HCEC 1CT (cell line): ENCODE data around the gene LAMA2.

Source experiments
- DNase-seq: peaks from one replicate; pipeline ENCODE4 v3.0.0-alpha.2; 2017

The LAMA2 gene

DNA sequence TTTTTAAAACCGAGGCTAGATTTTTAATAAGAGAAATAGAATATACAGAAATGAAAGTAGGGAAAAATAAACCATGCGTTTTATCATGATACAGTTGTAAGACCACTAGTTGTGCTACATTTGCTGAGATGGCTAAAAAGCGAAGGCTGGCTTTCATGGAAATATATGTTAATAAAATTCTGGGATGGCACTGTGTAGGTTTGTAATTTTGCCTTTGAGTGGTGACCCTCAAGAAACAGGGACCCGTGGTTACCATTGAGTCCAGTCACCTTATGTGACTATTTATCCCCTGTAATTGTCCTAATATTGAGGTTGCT, 593.3 kb downstream of the LAMA2 start:
- DNase-seq = no peak

DNA sequence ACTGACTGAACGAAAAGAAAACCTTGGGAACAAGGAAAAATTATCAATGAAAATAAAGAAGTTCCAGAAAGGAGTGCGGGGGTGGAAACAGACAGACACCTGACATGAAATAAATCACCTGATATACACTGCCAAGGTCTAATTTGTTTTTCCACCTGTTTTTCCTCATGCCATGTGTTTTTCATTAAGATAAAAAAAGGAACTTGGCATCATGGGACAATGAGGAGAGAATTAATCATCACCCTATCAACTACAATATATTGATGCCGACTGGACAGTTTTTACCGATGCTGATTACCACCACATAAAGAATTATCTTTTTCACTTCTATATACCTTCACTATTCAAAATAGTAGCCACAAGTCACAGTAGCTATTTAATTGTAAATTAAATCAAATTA, 593.9 kb downstream of the LAMA2 start:
- DNase-seq = no peak

DNA sequence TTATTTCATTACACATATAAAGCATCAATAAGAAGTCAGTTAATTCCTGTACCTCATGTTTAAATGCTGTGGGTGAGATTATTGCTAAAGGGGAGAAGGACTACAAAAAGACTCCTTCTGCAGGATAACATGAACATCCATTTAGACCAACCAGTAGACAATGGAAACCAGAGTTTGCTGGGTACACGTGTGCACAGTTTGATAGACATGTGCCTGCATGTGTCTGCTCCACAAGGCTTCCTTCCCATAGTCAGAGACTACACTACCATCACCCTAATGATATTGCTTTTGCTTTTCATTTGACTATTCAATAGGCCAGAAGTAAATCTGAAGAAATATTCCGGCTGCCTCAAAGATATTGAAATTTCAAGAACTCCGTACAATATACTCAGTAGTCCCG, 595.4 kb downstream of the LAMA2 start:
- no peak for DNase-seq

DNA sequence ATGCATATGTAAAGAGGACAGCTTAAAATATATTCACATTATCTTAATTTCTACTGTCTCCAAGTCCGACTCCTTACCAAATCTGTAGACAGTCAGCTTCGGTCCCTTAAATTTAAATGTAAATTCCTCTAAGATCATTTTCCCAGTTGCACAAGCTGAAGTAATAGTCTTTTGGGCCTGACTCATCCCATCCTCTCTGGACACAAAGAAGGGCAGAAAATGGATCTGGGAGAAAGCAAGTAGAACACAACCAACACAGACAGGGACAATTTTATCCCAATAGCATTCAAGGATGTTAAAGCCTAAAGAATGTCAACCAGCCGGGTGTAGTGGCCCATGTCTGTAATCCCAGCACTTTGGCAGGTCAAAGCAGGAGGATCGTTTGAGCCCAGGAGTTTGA, 598.8 kb downstream of the LAMA2 start:
- no peak for DNase-seq

DNA sequence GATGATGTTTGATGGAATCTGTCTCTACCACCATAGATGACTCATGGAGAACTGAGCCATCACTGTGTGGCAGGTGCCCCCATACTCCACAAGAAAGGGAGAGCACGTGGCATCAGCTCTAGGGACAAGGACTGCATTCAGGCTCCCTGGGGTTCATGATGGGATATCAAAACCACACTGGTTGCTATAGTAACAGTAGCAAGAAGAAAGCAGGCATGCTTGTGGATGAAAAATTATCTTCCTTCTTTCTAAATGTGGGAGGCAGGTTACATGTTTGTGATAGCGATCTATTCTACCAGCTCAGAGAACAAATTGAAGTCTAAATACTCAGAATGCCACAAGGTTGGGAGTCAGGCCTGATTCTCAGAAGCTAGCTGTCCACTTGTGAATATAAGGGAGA, 602.8 kb downstream of the LAMA2 start:
- DNase-seq = no peak

DNA sequence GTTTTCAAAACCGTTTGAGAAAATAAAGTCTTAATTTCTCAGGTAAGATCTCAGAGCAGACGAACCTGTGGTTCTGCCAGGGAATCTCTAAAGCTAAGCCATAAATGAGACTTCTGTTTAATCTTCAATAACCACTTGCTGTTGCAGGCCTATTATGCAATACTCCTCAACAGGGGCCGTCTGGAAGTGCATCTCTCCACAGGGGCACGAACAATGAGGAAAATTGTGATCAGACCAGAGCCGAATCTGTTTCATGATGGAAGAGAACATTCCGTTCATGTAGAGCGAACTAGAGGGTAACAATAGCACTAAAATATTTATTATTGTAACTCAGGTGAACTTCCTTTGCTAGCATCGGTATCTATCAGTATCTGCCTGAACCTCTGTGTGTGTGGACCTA, 603.4 kb downstream of the LAMA2 start:
- no peak for DNase-seq

DNA sequence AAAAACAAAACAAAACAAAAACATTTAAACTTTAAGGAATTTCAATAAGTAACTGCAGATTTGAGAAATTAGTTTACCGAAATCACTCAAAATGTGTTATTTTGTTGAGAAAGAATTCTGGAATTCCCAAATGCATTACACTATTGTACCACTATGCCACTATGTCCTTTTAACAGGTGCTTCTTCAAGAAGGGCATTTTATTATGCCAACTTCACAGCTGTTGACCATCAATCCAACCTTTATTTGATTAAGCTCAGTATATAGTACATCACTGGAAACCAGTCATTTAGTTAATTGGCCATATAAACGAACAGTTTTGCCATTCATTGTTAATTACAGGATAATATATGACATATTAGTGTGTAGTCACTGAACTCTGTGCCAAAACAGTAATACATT, 605.4 kb downstream of the LAMA2 start:
- DNase-seq = no peak

DNA sequence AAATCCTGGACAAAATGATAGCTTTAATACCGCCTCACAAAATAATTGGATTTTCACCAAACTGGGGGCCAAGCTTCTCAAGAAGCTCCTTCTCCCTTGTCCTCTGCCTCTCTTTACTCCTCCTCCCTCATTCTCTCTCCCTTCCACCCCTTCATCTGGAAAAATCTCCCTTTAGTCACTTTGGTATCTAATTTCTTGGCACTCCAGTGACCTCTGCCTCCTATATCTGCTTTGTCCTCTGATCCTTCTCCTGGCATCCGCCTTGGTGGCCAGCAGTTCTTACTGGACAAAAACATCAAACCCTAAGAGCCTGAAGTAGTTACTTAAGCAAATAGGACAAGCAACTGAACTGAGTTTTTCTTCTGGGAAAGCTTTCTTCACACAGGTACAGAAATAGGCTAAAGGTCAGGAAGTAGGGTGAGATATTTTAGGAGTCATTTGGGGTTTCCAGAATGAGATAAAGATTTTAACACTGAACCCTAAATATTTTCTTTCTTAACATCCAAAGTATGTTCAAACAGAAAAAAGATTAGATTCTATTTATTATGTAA, 606.4 kb downstream of the LAMA2 start:
- peak; percentile 2 for DNase-seq

DNA sequence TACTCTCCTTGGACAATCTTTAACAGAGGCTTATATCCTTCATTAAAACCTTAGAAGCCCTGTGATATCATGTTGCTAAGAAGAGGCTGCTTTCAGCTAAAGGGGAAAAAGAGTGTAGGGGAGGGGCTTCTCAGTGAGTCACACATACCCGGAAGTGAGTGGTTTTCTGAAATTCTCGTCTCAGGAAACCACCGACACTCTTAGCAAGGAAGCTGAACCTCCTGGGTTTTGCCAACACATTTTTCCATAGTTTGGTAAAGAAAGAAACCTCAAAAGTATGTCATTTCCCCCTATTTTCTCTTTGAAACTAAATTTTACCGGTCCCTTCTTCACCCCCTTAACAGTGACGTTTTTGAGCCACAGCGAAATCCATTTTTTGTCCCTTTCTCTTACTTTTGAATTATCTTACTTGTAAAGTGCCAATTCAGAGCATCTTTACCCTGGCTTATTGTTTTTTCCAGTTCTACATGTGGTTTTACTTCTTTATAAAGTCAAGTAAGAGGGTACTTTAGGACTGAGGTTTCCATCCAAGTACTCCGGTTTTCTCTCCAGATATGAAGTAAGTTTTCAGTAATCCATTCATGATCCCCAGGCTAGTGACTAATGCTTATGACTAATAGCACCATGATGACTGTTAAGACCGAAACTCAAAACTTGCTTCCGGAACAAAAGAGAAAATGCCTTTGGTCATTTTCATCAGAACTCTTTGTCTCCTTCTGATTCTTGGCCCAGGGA, 607.8 kb downstream of the LAMA2 start:
- DNase-seq = peak; percentile 97

DNA sequence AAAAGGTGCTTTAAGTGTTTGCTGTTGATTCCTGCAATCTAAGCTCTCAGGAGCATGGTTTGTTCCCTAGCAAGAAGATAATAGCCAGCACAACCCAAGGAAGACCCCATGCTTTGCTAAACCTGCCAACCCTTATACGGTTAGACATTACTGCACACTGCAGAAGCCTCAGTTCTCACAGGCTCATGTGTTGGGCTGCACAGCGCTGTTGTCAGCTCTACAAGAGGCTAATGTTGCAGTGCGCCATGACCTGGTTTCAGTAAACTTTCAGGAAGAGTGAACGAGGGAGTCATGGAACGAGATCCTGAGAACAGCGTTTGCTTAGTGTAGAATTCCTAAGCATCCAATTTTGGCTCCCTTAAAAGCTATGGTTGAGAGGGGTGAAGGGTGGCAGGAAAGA, 608.5 kb downstream of the LAMA2 start:
- DNase-seq = peak; percentile 40

DNA sequence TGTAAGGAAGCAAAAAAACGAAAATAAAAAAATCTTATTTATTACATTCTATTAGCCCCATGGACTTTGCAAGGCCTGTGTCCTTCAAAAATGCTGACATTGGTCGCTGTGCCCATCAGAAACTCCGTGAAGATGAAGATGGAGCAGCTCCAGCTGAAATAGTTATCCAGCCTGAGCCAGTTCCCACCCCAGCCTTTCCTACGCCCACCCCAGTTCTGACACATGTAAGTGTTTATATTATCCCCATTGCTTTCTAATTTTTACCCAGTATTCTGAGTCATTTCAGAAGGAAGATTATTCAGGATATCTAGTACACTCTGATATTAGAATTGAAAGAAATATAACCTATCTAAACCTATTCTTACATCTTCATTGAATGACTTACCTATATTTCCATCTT, 609.3 kb downstream of the LAMA2 start:
- DNase-seq = peak; percentile 40

DNA sequence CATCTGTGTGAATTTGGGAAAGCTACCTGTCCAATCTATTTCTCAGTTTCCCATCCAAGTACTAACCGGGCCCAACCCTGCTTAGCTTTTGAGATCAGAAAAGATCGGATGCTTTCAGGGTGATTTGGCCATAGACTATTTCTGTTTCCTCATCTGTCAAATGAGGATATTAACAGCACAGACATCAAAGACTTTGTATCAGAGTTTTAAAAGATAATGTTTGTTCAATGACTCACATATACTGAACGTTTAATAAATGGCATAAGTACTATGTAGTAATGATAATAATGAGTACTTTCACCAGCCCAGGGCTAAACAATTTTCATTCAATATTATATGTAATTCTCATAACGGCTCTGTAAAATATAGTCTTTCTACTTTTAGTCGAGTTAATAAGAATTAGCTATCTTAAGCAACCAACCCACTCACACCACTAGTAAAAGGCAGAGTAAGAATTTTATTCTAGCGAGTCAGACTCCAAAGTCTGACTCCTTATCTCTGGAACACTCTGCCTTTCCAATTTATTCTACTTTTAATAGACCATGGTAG, 610.5 kb downstream of the LAMA2 start:
- peak; percentile 51 for DNase-seq

DNA sequence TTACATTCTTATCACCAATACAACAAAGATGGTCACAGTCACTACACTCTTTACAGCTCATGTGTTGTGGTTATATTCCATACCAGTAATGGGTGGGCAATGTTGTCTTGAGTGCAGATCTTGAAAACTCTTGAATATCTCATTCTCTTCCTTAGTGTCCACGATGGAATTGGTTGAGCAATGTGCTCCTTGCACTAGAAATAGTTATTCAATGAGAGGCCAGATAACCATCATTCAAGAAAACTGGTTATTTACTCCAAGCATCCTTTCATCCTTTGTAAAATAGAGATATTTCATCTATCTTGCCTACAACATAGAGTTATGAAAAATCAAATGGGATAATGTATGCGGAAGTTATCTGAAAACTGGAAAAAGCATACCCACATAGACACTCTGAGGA, 611.2 kb downstream of the LAMA2 start:
- DNase-seq = no peak

DNA sequence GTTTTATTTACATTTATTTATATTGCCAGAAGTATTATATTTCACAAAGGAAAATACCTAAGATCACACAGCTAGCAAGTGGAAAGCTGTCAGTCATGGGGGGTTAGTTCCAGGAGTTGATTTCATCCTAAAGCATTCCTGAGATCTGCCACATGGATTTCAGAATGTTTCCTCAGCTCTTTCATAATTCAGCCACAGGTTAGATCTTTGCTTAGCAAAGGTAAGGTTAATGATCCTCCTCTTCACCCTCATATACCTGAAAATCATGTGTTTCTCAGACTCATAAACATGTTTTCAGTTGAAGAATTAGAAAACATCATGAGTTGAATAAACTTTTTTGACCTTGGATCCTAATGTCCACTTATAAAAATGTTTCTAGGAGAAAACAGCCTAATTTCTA, 611.6 kb downstream of the LAMA2 start:
- no peak for DNase-seq

DNA sequence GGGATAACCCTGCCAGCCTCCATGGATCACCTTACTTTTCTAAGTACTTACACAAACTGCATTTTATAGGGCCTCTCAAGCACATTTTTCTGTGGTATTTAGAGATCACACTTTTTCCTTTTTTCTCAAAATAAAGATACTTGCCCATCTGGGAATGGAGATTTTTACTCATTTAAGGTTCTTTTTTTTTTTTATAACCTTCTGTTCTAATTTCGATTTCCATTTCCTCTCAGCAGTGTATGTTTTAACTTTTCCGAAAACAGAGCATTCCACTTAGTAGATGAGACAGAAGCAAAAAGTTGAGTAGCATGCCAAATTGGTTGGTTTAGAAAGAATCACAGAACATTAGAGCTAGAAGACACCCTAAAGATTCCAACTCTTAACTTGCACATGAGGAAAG, 612.7 kb downstream of the LAMA2 start:
- DNase-seq = no peak

DNA sequence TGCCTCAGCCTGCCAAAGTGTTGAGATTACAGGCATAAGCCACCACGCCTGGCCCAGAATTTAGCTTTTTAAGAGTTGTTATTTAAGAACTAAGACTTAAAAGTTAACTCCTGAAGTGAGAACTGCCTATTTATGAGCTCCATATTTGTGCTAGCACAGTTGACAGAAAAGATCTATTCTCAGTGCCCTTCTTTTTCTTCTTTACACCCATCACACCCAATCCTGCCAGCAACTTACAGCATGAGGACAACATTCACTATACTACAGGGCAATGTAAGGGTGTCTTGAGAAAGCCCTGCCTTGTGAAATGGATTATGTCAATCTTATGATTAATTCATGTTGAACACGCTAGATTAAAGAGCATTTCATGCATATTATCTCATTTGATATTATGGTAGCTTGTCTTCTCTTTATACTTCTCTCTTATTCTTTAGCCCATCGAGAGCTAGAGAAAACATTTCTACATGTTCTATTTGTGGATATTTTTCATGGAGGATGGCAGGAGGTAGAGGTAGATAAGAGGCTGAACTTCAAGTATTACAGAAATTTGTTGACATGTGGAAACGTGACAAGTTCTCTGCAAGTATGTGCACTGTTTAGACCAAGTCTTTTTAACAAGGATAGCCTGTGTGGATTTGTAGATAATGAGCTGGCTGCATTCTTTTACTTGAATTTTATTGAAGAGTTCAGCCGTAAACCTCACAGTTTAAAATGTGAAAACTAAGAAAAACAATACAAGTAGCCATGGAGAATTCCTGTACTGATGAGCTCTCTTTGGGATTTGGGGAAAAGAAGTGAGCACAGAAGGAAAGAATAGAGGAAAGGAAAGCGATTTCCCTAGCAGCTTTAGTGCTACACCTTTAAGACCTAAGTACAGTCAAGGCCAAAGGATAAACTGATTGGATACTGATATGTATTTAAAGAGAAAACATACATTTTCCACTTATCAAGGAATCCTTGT, 614.8 kb downstream of the LAMA2 start:
- DNase-seq = peak; percentile 16

DNA sequence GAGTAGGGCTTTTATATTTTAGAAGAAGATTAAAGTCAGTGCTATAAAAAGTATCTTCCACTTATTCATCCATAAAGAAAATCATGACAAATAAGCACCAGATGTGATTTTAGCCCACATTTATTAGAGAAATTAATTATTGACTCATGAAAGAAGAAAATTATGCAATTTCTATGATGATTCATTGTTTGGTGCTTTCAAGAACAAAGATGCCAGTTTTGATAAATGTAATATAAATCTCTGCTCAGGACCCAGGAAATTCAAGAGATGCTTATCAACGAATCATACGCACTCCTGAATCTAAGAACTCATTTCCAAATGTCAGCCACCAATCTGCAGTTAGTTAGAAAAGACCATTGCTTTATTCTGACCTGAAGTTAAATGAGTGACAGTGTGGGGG, 615.6 kb downstream of the LAMA2 start:
- peak; percentile 66 for DNase-seq

DNA sequence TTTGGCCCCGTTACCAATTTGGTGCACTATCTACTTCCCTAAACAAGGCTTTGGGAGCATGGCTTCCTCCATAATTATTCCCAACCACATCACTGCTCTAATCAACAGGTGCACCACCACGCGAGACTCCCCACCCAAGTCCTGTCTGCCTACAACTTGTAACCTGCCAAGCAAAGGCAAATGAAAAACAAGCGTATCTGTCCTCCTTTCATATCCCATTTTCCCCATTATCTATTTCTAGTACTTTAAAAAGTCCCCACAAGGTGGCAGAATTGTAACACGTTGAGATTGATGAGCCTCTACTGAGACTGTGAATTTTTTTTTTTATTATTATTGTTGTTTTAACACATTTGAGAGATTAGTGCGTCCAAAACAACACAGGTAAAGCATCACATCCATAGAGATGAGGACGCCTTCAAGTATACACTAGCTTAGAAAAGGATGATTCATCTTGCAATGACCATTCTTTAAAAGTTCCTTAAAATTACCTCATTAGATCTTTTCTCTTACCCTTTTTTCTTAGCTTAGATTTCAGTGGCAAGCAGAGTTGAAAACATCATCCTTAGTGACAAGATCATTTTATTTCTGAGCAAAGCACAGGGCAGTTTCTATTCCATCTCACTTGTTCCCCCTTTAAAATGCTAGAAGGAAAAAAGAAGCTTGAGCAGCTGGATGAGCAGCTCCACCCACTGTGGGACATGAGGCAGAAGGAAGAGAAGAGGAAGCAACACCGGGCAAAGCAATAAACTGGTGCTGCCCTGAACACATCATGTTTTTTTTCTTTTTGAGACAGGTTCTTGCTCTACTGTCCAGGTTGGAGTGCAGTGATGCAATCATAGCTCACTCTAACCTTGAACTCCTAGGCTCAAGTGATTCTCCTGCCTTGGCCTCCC, 616.3 kb downstream of the LAMA2 start:
- DNase-seq = peak; percentile 55

DNA sequence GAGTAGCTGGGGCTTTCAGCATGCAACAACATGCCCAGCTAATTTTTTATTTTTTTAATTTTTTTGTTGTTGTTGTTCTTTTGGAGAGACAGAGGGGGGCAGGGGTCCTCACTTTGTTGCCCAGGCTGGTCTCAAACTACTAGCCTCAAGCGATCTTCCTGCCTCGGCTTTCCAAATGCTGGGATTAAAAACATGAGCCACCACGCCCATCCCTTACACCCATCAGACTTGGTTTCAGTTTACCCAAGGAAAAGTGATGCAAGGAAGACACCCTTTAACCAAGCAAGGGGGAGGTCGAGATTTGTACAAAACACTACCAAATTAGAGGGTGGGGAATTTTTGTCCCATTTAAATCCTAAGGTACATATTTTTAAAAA, 616.9 kb downstream of the LAMA2 start:
- no peak for DNase-seq

DNA sequence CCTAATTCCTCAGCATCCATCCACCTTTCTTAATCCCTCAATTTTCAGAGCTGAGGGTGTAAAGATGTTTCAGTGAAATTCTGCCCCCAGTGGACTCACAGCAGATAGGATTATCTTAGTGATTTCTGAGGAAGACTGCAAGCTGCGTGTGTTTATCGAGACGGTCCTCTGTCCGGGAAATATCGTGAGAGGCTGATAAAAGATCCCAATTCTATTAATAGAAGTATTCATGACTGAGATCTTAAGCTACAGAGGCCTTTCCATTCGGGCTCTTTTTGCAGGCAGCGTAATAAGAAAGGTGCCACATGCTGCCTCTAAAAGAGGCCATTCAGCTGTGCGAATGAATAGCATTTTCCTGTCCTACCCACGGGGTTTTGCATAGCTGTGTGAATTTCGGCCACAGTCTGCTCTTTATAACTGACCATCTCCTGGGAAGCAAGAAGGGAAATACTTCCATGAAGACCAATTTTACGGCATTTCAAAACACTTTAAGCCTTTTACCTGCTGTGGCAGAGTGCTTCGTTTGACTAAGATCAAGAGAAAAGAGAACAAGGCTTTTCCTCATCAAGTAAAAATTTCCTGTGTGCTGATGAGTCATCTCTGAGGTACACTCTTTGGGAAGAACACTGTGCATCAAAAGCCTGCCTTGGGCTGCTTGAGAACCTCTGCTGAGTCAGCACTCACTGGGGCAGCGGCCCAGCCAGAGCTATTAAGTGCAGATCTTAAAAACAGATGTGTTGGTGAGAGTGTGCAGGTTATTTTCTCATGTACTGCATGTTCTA, 618.2 kb downstream of the LAMA2 start:
- DNase-seq = peak; percentile 97

DNA sequence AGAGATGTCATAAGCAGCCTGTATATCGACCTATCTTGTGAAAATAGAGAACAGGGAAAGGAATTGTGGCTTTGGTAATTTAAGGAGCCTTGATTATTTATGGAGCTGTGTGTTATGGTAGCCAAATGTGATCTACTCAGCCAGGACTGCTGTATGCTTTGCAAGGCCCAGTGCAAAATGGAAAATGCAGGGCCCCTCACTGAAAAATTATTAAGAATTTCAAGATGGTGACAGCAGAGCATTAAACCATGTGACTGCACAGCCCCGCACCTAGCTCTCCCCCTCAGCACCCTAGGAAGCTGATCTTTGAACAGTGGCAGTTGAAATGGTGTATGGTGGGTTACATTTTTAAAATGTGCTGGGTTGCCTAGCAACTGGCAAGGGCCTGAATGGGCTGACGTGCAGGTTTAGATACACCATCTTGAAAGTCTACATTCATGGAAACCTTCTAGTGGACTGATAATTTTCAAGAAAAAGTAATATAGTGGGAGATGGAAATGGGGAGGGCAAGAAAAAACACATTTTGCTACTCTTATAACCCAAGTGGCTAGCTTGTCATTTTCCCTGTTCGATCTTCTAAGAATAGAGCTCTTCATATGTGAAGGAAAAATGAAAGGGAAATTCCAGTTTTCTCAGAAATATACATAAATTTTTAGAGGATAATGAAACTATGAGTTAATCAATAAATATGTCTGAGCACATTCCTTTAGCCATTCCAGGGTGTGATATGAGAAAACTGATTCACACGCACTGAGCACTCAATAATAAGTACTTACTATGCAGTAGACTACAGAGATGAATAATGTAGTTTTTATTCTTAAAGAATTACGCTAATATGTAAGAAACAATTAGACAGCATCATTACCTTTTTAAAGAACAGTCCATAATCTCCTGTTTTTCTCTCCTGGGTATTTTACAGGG, 619.1 kb downstream of the LAMA2 start:
- DNase-seq = peak; percentile 66
